Hypothalamus (tissue), 51 donors: Measurements from ENCODE around the gene TASOR2.

Experiments used
- DNase-seq, 51 donors: peaks; one replicate each; lab custom pipeline; 2025; lab: John Stamatoyannopoulos, UW

TASOR2 gene

GRCh38 chr10:5654218-5654755, 30.4 kb upstream of the TASOR2 start:
- DNase-seq = no peak

GRCh38 chr10:5655121-5655520, 29.5 kb upstream of the TASOR2 start:
- DNase-seq = no peak

- no peak for DNase-seq
Observed at GRCh38 chr10:5656737-5657579, 27.7 kb upstream of the TASOR2 start.

GRCh38 chr10:5658871-5659618, 25.6 kb upstream of the TASOR2 start:
- no peak for DNase-seq

- DNase-seq = peak in 1 of 51 donors; percentile 4
Observed at GRCh38 chr10:5659702-5660528, 24.7 kb upstream of the TASOR2 start.

- no peak for DNase-seq
Observed at GRCh38 chr10:5661043-5661442, 23.6 kb upstream of the TASOR2 start.

GRCh38 chr10:5662708-5663579, 21.7 kb upstream of the TASOR2 start:
- no peak for DNase-seq

GRCh38 chr10:5663692-5664427, 20.8 kb upstream of the TASOR2 start:
- DNase-seq = no peak

GRCh38 chr10:5665373-5666007, 19.1 kb upstream of the TASOR2 start:
- DNase-seq = no peak

GRCh38 chr10:5666008-5666840, 18.4 kb upstream of the TASOR2 start, which contains the start of gene ASB13:
Gene ASB13, minus strand, starts transcription at chr10:5666595. Its CDS starts 44 bp downstream, at chr10:5666551.
- peak in 46 of 51 donors; percentile 7 to 80 (median 44) for DNase-seq

GRCh38 chr10:5666841-5667630, 17.6 kb upstream of the TASOR2 start:
- DNase-seq = peak in 1 of 51 donors; percentile 19

GRCh38 chr10:5668429-5668828, 16.2 kb upstream of the TASOR2 start:
- no peak for DNase-seq

- no peak for DNase-seq
Observed at GRCh38 chr10:5669604-5670003, 15.0 kb upstream of the TASOR2 start.

- no peak for DNase-seq
Observed at GRCh38 chr10:5670662-5671375, 13.8 kb upstream of the TASOR2 start.

GRCh38 chr10:5678397-5679036, 6.1 kb upstream of the TASOR2 start:
- no peak for DNase-seq
